Caki2 (cell line): ENCODE measurements around the gene SNTG2. TPM values are rescaled to one million over a fixed set of nuclear protein-coding genes. Genes with fewer than 3 reads are reported as not detected.

Source experiments
- DNase-seq: peaks from one replicate; pipeline ENCODE4 v3.0.0-alpha.2; 2015; ENCODE audit warnings: low read depth
- in situ Hi-C: cut with HindIII; loops from 2 replicates; pipeline ENCODE4 v1.10.0; 2016; ENCODE audit warnings: low sequenced_read_pairs, low pct_unique_long_range_greater_than_20kb, mixed read lengths
- total RNA-seq: library from RNA; depleted of rRNA; stranded (reverse); fragments of >200 nt; shearing (Covaris generic); gene quantifications from 2 replicates; pipeline ENCODE4 v1.2.3, GENCODE V29; 2014; ENCODE audit warnings: low replicate concordance

Gene SNTG2
- total RNA-seq, 1 experiment from 2014 or later: not detected

GRCh38 chr2:1230155-1230893, 279.7 kb downstream of the SNTG2 start:
- in situ Hi-C loops: no loop called here
- DNase-seq: no peak

GRCh38 chr2:1231466-1232063, 280.9 kb downstream of the SNTG2 start:
- DNase-seq: no peak
- in situ Hi-C loops: no loop called here

GRCh38 chr2:1233281-1233680, 282.6 kb downstream of the SNTG2 start:
- DNase-seq: no peak
- in situ Hi-C loops: no loop called here

- in situ Hi-C loops: no loop called here
- DNase-seq: peak; percentile 66
These were observed 284.2 kb downstream of the SNTG2 start for GRCh38 chr2:1234731-1235308.

- in situ Hi-C loops: no loop called here
- DNase-seq: no peak
These were observed 285.2 kb downstream of the SNTG2 start for GRCh38 chr2:1235806-1236205.

GRCh38 chr2:1236606-1237005, 286.0 kb downstream of the SNTG2 start:
- peak; percentile 13 for DNase-seq
- in situ Hi-C loops: no loop called here

- DNase-seq: no peak
- in situ Hi-C loops: no loop called here
These were observed 287.1 kb downstream of the SNTG2 start for GRCh38 chr2:1237783-1238182.

GRCh38 chr2:1238598-1239138, 288.0 kb downstream of the SNTG2 start:
- in situ Hi-C loops: no loop called here
- DNase-seq: no peak

- in situ Hi-C loops: no loop called here
- DNase-seq: no peak
These were observed 294.5 kb downstream of the SNTG2 start for GRCh38 chr2:1245193-1245592.

GRCh38 chr2:1246239-1246638, 295.6 kb downstream of the SNTG2 start:
- no peak for DNase-seq
- in situ Hi-C loops: no loop called here

GRCh38 chr2:1246991-1247390, 296.3 kb downstream of the SNTG2 start:
- DNase-seq: no peak
- in situ Hi-C loops: no loop called here

- DNase-seq: no peak
- in situ Hi-C loops: no loop called here
These were observed 297.5 kb downstream of the SNTG2 start for GRCh38 chr2:1248187-1248586.

GRCh38 chr2:1249897-1250687, 299.4 kb downstream of the SNTG2 start:
- in situ Hi-C loops: no loop called here
- DNase-seq: no peak

GRCh38 chr2:1251520-1251919, 300.9 kb downstream of the SNTG2 start:
- in situ Hi-C loops: no loop called here
- DNase-seq: no peak

- DNase-seq: no peak
- in situ Hi-C loops: no loop called here
These were observed 303.0 kb downstream of the SNTG2 start for GRCh38 chr2:1253629-1254028.

GRCh38 chr2:1254662-1255343, 304.2 kb downstream of the SNTG2 start:
- no peak for DNase-seq

GRCh38 chr2:1256632-1257324, 306.1 kb downstream of the SNTG2 start:
- no peak for DNase-seq
- in situ Hi-C loops: no loop called here

More at GRCh38 chr2:1254662-1255343, 304.2 kb downstream of the SNTG2 start:
- in situ Hi-C loops: no loop called here

GRCh38 chr2:1257334-1257733, 306.7 kb downstream of the SNTG2 start:
- in situ Hi-C loops: no loop called here
- no peak for DNase-seq
